HepG2 (cell line): Measurements from ENCODE around the gene C11orf68. TPM values are rescaled to one million over a fixed set of nuclear protein-coding genes. Genes with fewer than 3 reads are reported as not detected.
A peak's percentile ranks its signal among the peaks of the same experiment; 100 is the strongest.

Experiments
- CBX5 ChIP-seq: sonication (generic); formaldehyde crosslinking; IDR thresholded peaks from 2 replicates; pipeline ENCODE4 v1.4.0; 2020; ENCODE audit warnings: missing genetic modification reagents, borderline replicate concordance
- GABPA ChIP-seq, 2 experiments: IDR thresholded peaks; 2 replicates each; pipeline ENCODE4 v1.6.1; 2011 to 2016; ENCODE audit warnings: low read depth in 2 of 2, low read length in 1 of 2, missing biosample characterization in 1 of 2, missing genetic modification characterization in 1 of 2
- HOXA3 ChIP-seq: sonication (generic); formaldehyde crosslinking; IDR thresholded peaks from 2 replicates; pipeline ENCODE4 v1.5.0; 2020; ENCODE audit warnings: missing genetic modification reagents
- ISL2 ChIP-seq: sonication (generic); formaldehyde crosslinking; IDR thresholded peaks from 2 replicates; pipeline ENCODE4 v1.5.0; 2020; ENCODE audit warnings: missing genetic modification reagents
- JUNB ChIP-seq: sonication (generic); formaldehyde crosslinking; IDR thresholded peaks from 2 replicates; pipeline ENCODE4 v1.8.0; 2022; ENCODE audit warnings: missing genetic modification reagents, mild to moderate bottlenecking, borderline replicate concordance
- MAZ ChIP-seq, 2 experiments: sonication (generic) in 1 of 2; formaldehyde crosslinking in 1 of 2; IDR thresholded peaks; 2 replicates each; pipeline versions ENCODE4 v1.5.0 to v1.6.1; 2012 to 2020; ENCODE audit warnings: low read depth in 2 of 2, mild to moderate bottlenecking in 2 of 2, borderline replicate concordance in 1 of 2, improper control_type of control experiment in 1 of 2, low read length in 1 of 2, missing genetic modification reagents in 1 of 2, moderate library complexity in 1 of 2
- MIER2 ChIP-seq: IDR thresholded peaks from 2 replicates; pipeline ENCODE4 v1.6.1; 2016; ENCODE audit warnings: missing biosample characterization, missing genetic modification reagents
- MYC ChIP-seq: sonication (generic); formaldehyde crosslinking; IDR thresholded peaks from 2 replicates; pipeline ENCODE4 v1.9.0; 2021; ENCODE audit warnings: missing genetic modification reagents, borderline replicate concordance
- NONO ChIP-seq, 2 experiments: fragments of 450-650 bp in 1 of 2; sonication (generic) in 1 of 2; formaldehyde crosslinking in 1 of 2; IDR thresholded peaks in 1 of 2; conservative IDR thresholded peaks in 1 of 2; 2 replicates each; pipeline versions ENCODE4 v1.6.1 to v1.8.0; 2017 to 2022; ENCODE audit warnings: mild to moderate bottlenecking in 1 of 2, missing genetic modification reagents in 1 of 2, moderate library complexity in 1 of 2
- XRCC5 ChIP-seq: fragments of 200-400 bp; formaldehyde crosslinking; optimal IDR thresholded peaks from 2 replicates; pipeline ENCODE3; 2017; ENCODE audit warnings: mild to moderate bottlenecking, low read length
- YEATS4 ChIP-seq: sonication (generic); formaldehyde crosslinking; IDR thresholded peaks from 2 replicates; pipeline ENCODE4 v1.4.0; 2020; ENCODE audit warnings: missing genetic modification reagents, borderline replicate concordance
- ZNF20 ChIP-seq: sonication (generic); formaldehyde crosslinking; IDR thresholded peaks from 2 replicates; pipeline ENCODE4 v1.4.0; 2020; ENCODE audit warnings: mild to moderate bottlenecking, moderate library complexity, missing genetic modification reagents
- ZNF441 ChIP-seq: sonication (generic); formaldehyde crosslinking; IDR thresholded peaks from 2 replicates; pipeline ENCODE4 v1.7.0; 2021; ENCODE audit warnings: missing genetic modification reagents, borderline replicate concordance
- polyA plus RNA-seq, 8 experiments: library from polyadenylated mRNA; depleted of rRNA in 3 of 8; stranded (reverse) in 7 of 8; unstranded in 1 of 8; fragments of >200 nt; fragmentation: Illumina TruSeq in 4 of 8; extraction: Trizol in 4 of 8; gene quantifications; 2 replicates each; pipeline versions ENCODE4 v1.2.1 to v1.2.3, GENCODE V29; 2011 to 2016; ENCODE audit warnings: low read depth in 4 of 8, missing spikeins in 1 of 8, mixed read lengths in 1 of 8; ENCODE audit not compliant: insufficient read depth in 1 of 8
- total RNA-seq, 5 experiments: library from RNA; depleted of rRNA; stranded (reverse); fragments of >200 nt; fragmentation: Illumina TruSeq; extraction: Trizol; gene quantifications; 2 replicates each; pipeline ENCODE4 v1.2.3, GENCODE V29; 2016; ENCODE audit warnings: low read depth in 1 of 5
- TF ChIP-seq, protein P1 (sequence below): sonication (generic); formaldehyde crosslinking; IDR thresholded peaks from 2 replicates; pipeline ENCODE4 v1.4.0; 2020; ENCODE audit warnings: mild to moderate bottlenecking, missing genetic modification reagents
- TF ChIP-seq, protein P2 (sequence below): sonication (generic); formaldehyde crosslinking; IDR thresholded peaks from 2 replicates; pipeline ENCODE4 v1.9.0; 2021; ENCODE audit warnings: missing genetic modification reagents, borderline replicate concordance
- TF ChIP-seq, protein P3 (sequence below): sonication (generic); formaldehyde crosslinking; IDR thresholded peaks from 2 replicates; pipeline ENCODE4 v1.4.0; 2020; ENCODE audit warnings: missing genetic modification reagents
- TF ChIP-seq, protein P4 (sequence below): sonication (generic); formaldehyde crosslinking; IDR thresholded peaks from 2 replicates; pipeline ENCODE4 v1.4.0; 2020; ENCODE audit warnings: missing genetic modification reagents
- TF ChIP-seq, protein P5 (sequence below): sonication (generic); formaldehyde crosslinking; IDR thresholded peaks from 2 replicates; pipeline ENCODE4 v1.4.0; 2020; ENCODE audit warnings: missing genetic modification reagents

C11orf68 gene
- total and polyA plus RNA-seq, 2 of the 13 experiments (the other 11 are each of a cell fraction or from before 2014, with no cell fraction given): 8.4 to 28.3 TPM

DNA sequence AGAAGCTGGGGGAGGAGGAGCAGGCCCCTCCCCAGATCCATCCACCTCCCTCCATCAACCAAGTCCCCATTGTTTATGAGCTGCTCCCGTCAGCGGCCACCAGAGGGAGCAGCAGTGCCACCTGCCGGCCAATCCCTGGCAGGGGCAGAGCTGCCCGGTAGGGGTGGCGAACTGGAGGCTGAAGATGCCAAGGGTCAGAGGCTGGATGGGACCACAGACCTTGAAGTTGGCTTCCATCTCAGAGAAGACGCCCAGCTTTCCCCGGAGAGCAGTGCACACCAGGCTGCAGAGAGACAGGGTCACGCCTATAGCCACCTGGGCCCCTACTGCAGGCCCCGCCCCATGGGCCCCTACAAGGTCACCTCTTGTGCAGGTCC, 34.2 kb downstream of the C11orf68 start (continued):
- TF ChIP-seq, protein P1, sequence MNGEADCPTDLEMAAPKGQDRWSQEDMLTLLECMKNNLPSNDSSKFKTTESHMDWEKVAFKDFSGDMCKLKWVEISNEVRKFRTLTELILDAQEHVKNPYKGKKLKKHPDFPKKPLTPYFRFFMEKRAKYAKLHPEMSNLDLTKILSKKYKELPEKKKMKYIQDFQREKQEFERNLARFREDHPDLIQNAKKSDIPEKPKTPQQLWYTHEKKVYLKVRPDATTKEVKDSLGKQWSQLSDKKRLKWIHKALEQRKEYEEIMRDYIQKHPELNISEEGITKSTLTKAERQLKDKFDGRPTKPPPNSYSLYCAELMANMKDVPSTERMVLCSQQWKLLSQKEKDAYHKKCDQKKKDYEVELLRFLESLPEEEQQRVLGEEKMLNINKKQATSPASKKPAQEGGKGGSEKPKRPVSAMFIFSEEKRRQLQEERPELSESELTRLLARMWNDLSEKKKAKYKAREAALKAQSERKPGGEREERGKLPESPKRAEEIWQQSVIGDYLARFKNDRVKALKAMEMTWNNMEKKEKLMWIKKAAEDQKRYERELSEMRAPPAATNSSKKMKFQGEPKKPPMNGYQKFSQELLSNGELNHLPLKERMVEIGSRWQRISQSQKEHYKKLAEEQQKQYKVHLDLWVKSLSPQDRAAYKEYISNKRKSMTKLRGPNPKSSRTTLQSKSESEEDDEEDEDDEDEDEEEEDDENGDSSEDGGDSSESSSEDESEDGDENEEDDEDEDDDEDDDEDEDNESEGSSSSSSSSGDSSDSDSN (CRISPR knock-in tag): peak; percentile 62
- TF ChIP-seq, protein P2, sequence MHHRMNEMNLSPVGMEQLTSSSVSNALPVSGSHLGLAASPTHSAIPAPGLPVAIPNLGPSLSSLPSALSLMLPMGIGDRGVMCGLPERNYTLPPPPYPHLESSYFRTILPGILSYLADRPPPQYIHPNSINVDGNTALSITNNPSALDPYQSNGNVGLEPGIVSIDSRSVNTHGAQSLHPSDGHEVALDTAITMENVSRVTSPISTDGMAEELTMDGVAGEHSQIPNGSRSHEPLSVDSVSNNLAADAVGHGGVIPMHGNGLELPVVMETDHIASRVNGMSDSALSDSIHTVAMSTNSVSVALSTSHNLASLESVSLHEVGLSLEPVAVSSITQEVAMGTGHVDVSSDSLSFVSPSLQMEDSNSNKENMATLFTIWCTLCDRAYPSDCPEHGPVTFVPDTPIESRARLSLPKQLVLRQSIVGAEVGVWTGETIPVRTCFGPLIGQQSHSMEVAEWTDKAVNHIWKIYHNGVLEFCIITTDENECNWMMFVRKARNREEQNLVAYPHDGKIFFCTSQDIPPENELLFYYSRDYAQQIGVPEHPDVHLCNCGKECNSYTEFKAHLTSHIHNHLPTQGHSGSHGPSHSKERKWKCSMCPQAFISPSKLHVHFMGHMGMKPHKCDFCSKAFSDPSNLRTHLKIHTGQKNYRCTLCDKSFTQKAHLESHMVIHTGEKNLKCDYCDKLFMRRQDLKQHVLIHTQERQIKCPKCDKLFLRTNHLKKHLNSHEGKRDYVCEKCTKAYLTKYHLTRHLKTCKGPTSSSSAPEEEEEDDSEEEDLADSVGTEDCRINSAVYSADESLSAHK: no peak
- TF ChIP-seq, protein P3, sequence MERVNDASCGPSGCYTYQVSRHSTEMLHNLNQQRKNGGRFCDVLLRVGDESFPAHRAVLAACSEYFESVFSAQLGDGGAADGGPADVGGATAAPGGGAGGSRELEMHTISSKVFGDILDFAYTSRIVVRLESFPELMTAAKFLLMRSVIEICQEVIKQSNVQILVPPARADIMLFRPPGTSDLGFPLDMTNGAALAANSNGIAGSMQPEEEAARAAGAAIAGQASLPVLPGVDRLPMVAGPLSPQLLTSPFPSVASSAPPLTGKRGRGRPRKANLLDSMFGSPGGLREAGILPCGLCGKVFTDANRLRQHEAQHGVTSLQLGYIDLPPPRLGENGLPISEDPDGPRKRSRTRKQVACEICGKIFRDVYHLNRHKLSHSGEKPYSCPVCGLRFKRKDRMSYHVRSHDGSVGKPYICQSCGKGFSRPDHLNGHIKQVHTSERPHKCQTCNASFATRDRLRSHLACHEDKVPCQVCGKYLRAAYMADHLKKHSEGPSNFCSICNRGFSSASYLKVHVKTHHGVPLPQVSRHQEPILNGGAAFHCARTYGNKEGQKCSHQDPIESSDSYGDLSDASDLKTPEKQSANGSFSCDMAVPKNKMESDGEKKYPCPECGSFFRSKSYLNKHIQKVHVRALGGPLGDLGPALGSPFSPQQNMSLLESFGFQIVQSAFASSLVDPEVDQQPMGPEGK: peak; percentile 88
- no peak for TF ChIP-seq YEATS4 (CRISPR knock-in tag)
- TF ChIP-seq MIER2: 0 out of 2 replicates have a peak, but pooled peaks have one; percentile 33
- peak; percentile 16; the same call in 1 of the 2 replicates for TF ChIP-seq ISL2 (CRISPR knock-in tag)
- no peak for TF ChIP-seq GABPA (IDR thresholded peaks at IDR 0.05; ENCODE audit: low read depth, low read length)
- peak; percentile 52; the same call in 1 of the 2 replicates for TF ChIP-seq GABPA (CRISPR knock-in tag; IDR thresholded peaks at IDR 0.05; ENCODE audit: low read depth)
- TF ChIP-seq, protein P4, sequence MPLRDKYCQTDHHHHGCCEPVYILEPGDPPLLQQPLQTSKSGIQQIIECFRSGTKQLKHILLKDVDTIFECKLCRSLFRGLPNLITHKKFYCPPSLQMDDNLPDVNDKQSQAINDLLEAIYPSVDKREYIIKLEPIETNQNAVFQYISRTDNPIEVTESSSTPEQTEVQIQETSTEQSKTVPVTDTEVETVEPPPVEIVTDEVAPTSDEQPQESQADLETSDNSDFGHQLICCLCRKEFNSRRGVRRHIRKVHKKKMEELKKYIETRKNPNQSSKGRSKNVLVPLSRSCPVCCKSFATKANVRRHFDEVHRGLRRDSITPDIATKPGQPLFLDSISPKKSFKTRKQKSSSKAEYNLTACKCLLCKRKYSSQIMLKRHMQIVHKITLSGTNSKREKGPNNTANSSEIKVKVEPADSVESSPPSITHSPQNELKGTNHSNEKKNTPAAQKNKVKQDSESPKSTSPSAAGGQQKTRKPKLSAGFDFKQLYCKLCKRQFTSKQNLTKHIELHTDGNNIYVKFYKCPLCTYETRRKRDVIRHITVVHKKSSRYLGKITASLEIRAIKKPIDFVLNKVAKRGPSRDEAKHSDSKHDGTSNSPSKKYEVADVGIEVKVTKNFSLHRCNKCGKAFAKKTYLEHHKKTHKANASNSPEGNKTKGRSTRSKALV: no peak
- TF ChIP-seq MAZ (IDR thresholded peaks at IDR 0.05; ENCODE audit: borderline replicate concordance, low read depth, low read length): 0 out of 2 replicates have a peak, but pooled peaks have one; percentile 33
- peak; percentile 76 for TF ChIP-seq MAZ (CRISPR knock-in tag; IDR thresholded peaks at IDR 0.05; ENCODE audit: low read depth)
- no peak for TF ChIP-seq ZNF20 (CRISPR knock-in tag)
- peak; percentile 57; the same call in 1 of the 2 replicates for TF ChIP-seq HOXA3 (CRISPR knock-in tag)
- TF ChIP-seq, protein P5, sequence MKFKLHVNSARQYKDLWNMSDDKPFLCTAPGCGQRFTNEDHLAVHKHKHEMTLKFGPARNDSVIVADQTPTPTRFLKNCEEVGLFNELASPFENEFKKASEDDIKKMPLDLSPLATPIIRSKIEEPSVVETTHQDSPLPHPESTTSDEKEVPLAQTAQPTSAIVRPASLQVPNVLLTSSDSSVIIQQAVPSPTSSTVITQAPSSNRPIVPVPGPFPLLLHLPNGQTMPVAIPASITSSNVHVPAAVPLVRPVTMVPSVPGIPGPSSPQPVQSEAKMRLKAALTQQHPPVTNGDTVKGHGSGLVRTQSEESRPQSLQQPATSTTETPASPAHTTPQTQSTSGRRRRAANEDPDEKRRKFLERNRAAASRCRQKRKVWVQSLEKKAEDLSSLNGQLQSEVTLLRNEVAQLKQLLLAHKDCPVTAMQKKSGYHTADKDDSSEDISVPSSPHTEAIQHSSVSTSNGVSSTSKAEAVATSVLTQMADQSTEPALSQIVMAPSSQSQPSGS (CRISPR knock-in tag): peak; percentile 20; the same call in 1 of the 2 replicates
- TF ChIP-seq XRCC5: peak; percentile 88
- TF ChIP-seq JUNB (CRISPR knock-in tag): no peak
- TF ChIP-seq ZNF441 (CRISPR knock-in tag): 0 out of 2 replicates have a peak, but pooled peaks have one; percentile 32
- no peak for TF ChIP-seq NONO (IDR thresholded peaks at IDR 0.05)
- no peak; the same call in 1 of the 2 replicates for TF ChIP-seq NONO (CRISPR knock-in tag; conservative IDR thresholded peaks at IDR 0.05)
- TF ChIP-seq CBX5 (CRISPR knock-in tag): peak; percentile 63; the same call in 1 of the 2 replicates
- TF ChIP-seq MYC (CRISPR knock-in tag): peak; percentile 50; the same call in 1 of the 2 replicates
